H9 (cell line): ENCODE measurements around the gene XYLB. TPM values are rescaled to one million over a fixed set of nuclear protein-coding genes. Genes with fewer than 3 reads are reported as not detected.

ENCODE experiments used
- DNase-seq: peaks from one replicate; pipeline ENCODE4 v3.0.0-alpha.2; 2017
- H2AFZ ChIP-seq: one replicate; pipeline ENCODE4 v1.6.1; 2013; ENCODE audit warnings: mild to moderate bottlenecking, low read length, control low read depth, moderate library complexity
- H2AK5ac ChIP-seq: 2 replicates; pipeline ENCODE4 v1.6.1; 2013; ENCODE audit warnings: low read length, control low read depth, mixed read lengths; ENCODE audit not compliant: insufficient read length
- H2BK120ac ChIP-seq: one replicate; pipeline ENCODE4 v1.6.1; 2013; ENCODE audit warnings: low read depth, mild to moderate bottlenecking, low read length, control low read depth, inconsistent platforms; ENCODE audit not compliant: poor library complexity, severe bottlenecking
- H2BK12ac ChIP-seq: 2 replicates; pipeline ENCODE4 v1.6.1; 2013; ENCODE audit warnings: low read length, control low read depth, mixed read lengths, low read depth; ENCODE audit not compliant: insufficient read length
- H2BK15ac ChIP-seq: 2 replicates; pipeline ENCODE4 v1.6.1; 2013; ENCODE audit warnings: low read depth, low read length, control low read depth
- H2BK20ac ChIP-seq: one replicate; pipeline ENCODE4 v1.6.1; 2013; ENCODE audit warnings: low read depth, mild to moderate bottlenecking, low read length, control low read depth, inconsistent platforms; ENCODE audit not compliant: poor library complexity, severe bottlenecking
- H2BK5ac ChIP-seq: 2 replicates; pipeline ENCODE4 v1.6.1; 2013; ENCODE audit warnings: low read length, control low read depth, mixed read lengths; ENCODE audit not compliant: insufficient read length
- H3K14ac ChIP-seq: 2 replicates; pipeline ENCODE4 v1.6.1; 2013; ENCODE audit warnings: low read length, control low read depth; ENCODE audit not compliant: insufficient read depth
- H3K18ac ChIP-seq: 2 replicates; pipeline ENCODE4 v1.6.1; 2013; ENCODE audit warnings: low read depth, mild to moderate bottlenecking, mixed read lengths, low read length, control low read depth; ENCODE audit not compliant: insufficient read length
- H3K23ac ChIP-seq: 2 replicates; pipeline ENCODE4 v1.6.1; 2013; ENCODE audit warnings: low read length, control low read depth, mixed read lengths, low read depth; ENCODE audit not compliant: insufficient read length
- H3K23me2 ChIP-seq: 2 replicates; pipeline ENCODE4 v1.6.1; 2013; ENCODE audit warnings: low read depth, mild to moderate bottlenecking, mixed read lengths, low read length, control low read depth; ENCODE audit not compliant: insufficient read length, poor library complexity, severe bottlenecking
- H3K27ac ChIP-seq: 2 replicates; pipeline ENCODE4 v1.5.1; 2013; ENCODE audit warnings: low read length, control low read depth, mixed read lengths, low read depth; ENCODE audit not compliant: insufficient read length
- H3K27me3 ChIP-seq: 2 replicates; pipeline ENCODE4 v1.6.1; 2013; ENCODE audit warnings: low read length, control low read depth, inconsistent platforms; ENCODE audit not compliant: insufficient read depth
- H3K4ac ChIP-seq: 2 replicates; pipeline ENCODE4 v1.6.1; 2013; ENCODE audit warnings: low read depth, mild to moderate bottlenecking, control low read depth, inconsistent platforms, low read length, moderate library complexity
- H3K4me1 ChIP-seq: 2 replicates; pipeline ENCODE4 v1.6.1; 2013; ENCODE audit warnings: low read length, control low read depth, inconsistent platforms; ENCODE audit not compliant: insufficient read depth
- H3K4me2 ChIP-seq: 2 replicates; pipeline ENCODE4 v1.6.1; 2013; ENCODE audit warnings: low read length, control low read depth, mixed read lengths; ENCODE audit not compliant: insufficient read length, insufficient read depth
- H3K56ac ChIP-seq: 2 replicates; pipeline ENCODE4 v1.6.1; 2013; ENCODE audit warnings: low read depth, mild to moderate bottlenecking, mixed read lengths, low read length, control low read depth; ENCODE audit not compliant: insufficient read length
- H3K79me1 ChIP-seq: 2 replicates; pipeline ENCODE4 v1.6.1; 2013; ENCODE audit warnings: low read depth, mild to moderate bottlenecking, moderate library complexity, low read length, control low read depth, inconsistent platforms; ENCODE audit not compliant: insufficient read depth, poor library complexity, severe bottlenecking
- H3K79me2 ChIP-seq: 2 replicates; pipeline ENCODE4 v1.6.1; 2013; ENCODE audit warnings: low read length, control low read depth, inconsistent platforms; ENCODE audit not compliant: insufficient read depth
- H3K9ac ChIP-seq: 2 replicates; pipeline ENCODE4 v1.6.1; 2013; ENCODE audit warnings: low read length, control low read depth, mixed read lengths; ENCODE audit not compliant: insufficient read length; ENCODE audit errors: extremely low read depth
- H3K9me3 ChIP-seq: one replicate; pipeline ENCODE4 v1.6.1; 2013; ENCODE audit warnings: low read depth, low read length, inconsistent platforms; ENCODE audit not compliant: control insufficient read depth
- H3T11ph ChIP-seq: one replicate; pipeline ENCODE4 v1.6.1; 2013; ENCODE audit warnings: mild to moderate bottlenecking, low read length, control low read depth, inconsistent platforms
- H4K20me1 ChIP-seq: one replicate; pipeline ENCODE4 v1.6.1; 2013; ENCODE audit not compliant: control insufficient read depth, insufficient read length, insufficient read depth
- H4K5ac ChIP-seq: 2 replicates; pipeline ENCODE4 v1.6.1; 2013; ENCODE audit warnings: low read depth, mild to moderate bottlenecking, mixed read lengths, low read length, control low read depth; ENCODE audit not compliant: insufficient read length
- H4K8ac ChIP-seq: replicated peaks from 2 replicates; pipeline ENCODE4 v1.6.1; 2013; ENCODE audit warnings: low read length, control low read depth, mixed read lengths, low read depth; ENCODE audit not compliant: insufficient read length
- H4K91ac ChIP-seq: 2 replicates; pipeline ENCODE4 v1.6.1; 2013; ENCODE audit warnings: low read depth, mild to moderate bottlenecking, moderate library complexity, mixed read lengths, low read length, control low read depth; ENCODE audit not compliant: insufficient read length
- H3K27ac Mint-ChIP-seq, 3 experiments: 2 replicates in 2 of 3; 3 replicates in 1 of 3; pipeline ENCODE4 v1.8.0; 2020 to 2021; ENCODE audit warnings: mixed read lengths in 3 of 3, mild to moderate bottlenecking in 1 of 3, moderate library complexity in 1 of 3
- H3K27me3 Mint-ChIP-seq: 2 replicates; pipeline ENCODE4 v1.8.0; 2021; ENCODE audit warnings: low read depth, mild to moderate bottlenecking, moderate library complexity, mixed read lengths
- H3K36me3 Mint-ChIP-seq, 3 experiments: 2 replicates in 2 of 3; 3 replicates in 1 of 3; pipeline ENCODE4 v1.8.0; 2020 to 2021; ENCODE audit warnings: low read depth in 3 of 3, mixed read lengths in 3 of 3; ENCODE audit not compliant: insufficient read depth in 1 of 3
- H3K4me1 Mint-ChIP-seq, 2 experiments: 2 replicates each; pipeline ENCODE4 v1.8.0; 2020; ENCODE audit warnings: mixed read lengths in 2 of 2
- H3K4me3 Mint-ChIP-seq, 2 experiments: 2 replicates in 1 of 2; 3 replicates in 1 of 2; pipeline ENCODE4 v1.8.0; 2020 to 2021; ENCODE audit warnings: mild to moderate bottlenecking in 2 of 2, mixed read lengths in 2 of 2, moderate library complexity in 1 of 2
- H3K9me3 Mint-ChIP-seq, 2 experiments: 2 replicates in 1 of 2; 3 replicates in 1 of 2; pipeline ENCODE4 v1.8.0; 2020; ENCODE audit warnings: mild to moderate bottlenecking in 2 of 2, mixed read lengths in 2 of 2, moderate library complexity in 1 of 2
- WGBS: extraction: QIAGEN DNeasy Blood & Tissue Kit; methylation state at CpG from one replicate; pipeline ENCODE4 v1.1.7; 2013; ENCODE audit warnings: missing lambda C conversion rate, low lambda C conversion rate, mixed read lengths; ENCODE audit not compliant: insufficient read length; ENCODE audit errors: extremely low coverage; 5-methylcytosine and 5-hydroxymethylcytosine counted together
- total RNA-seq: library from RNA; stranded (reverse); gene quantifications from 2 replicates; pipeline ENCODE4 v1.2.1, GENCODE V29; 2021
- TF ChIP-seq, protein P1 (sequence below): fragments of 200-600 bp; sonication (generic); conservative IDR thresholded peaks from 3 replicates; pipeline ENCODE4 v1.8.0; 2021; ENCODE audit warnings: antibody characterized with exemption, mild to moderate bottlenecking

XYLB gene
- total RNA-seq, 1 experiment from 2014 or later, result 2.6 TPM

DNA sequence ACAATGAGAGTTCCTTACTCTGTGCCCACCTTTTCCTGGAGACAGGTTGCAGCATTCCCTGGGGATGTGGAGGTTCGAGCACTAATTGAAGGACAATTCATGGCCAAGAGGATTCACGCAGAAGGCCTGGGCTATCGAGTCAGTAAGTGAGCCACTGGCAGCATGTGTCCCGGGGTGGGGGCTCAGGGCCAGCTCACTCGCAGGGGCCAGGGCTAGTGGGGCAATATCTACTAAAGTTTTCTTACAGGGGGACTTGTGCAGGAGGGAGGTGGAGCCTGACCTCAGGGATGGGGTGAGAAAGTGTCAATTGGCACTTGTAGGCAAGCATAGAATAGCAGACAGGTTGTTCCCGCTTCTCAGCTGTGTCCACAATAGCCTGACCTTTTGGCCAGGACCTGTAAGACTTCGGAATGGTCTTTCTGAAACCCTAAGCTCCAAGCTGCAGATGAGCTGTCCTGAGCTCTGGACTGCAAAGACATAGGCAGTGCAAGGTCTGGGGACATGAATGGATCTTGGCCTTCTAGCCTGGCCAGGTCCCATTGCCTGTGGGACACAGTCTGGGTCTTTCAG, 32.7 kb downstream of the XYLB start:
- no peak overlapping the region for H3K18ac ChIP-seq
- H3K9me3 ChIP-seq, result no peaks in the 10 kb centered on the region
- no peak overlapping the region for H3K56ac ChIP-seq
- Mint-ChIP-seq H3K9me3 (peaks cover 0 to 12% of the 10 kb centered on the region in 2 experiments; a peak in 4 of 5 replicates), H3K4me1 (peaks cover 13 to 17% of the 10 kb centered on the region in 2 experiments), H3K4me3 (no peak overlapping the region), H3K27me3 (no peaks in the 10 kb centered on the region; the same call in none of the 2 replicates), H3K36me3 (peaks cover 39 to 58% (median 50%) of the 10 kb centered on the region in 3 experiments), H3K27ac (no peak overlapping the region)
- no peak overlapping the region for H2AK5ac ChIP-seq
- H3K4me1 ChIP-seq, result no peaks in the 10 kb centered on the region
- no peak overlapping the region for H2BK12ac ChIP-seq
- no peak overlapping the region for H2AFZ ChIP-seq
- H3K4ac ChIP-seq, result no peak overlapping the region
- no peaks in the 10 kb centered on the region for H3K79me2 ChIP-seq
- no peaks in the 10 kb centered on the region for H3K23me2 ChIP-seq
- no peaks in the 10 kb centered on the region for H3K79me1 ChIP-seq
- H2BK5ac ChIP-seq, result no peak overlapping the region
- H2BK20ac ChIP-seq, result no peak overlapping the region
- no peak for DNase-seq
- H2BK15ac ChIP-seq, result no peak overlapping the region
- H3T11ph ChIP-seq, result no peak overlapping the region
- H4K5ac ChIP-seq, result no peak overlapping the region
- TF ChIP-seq, protein P1, sequence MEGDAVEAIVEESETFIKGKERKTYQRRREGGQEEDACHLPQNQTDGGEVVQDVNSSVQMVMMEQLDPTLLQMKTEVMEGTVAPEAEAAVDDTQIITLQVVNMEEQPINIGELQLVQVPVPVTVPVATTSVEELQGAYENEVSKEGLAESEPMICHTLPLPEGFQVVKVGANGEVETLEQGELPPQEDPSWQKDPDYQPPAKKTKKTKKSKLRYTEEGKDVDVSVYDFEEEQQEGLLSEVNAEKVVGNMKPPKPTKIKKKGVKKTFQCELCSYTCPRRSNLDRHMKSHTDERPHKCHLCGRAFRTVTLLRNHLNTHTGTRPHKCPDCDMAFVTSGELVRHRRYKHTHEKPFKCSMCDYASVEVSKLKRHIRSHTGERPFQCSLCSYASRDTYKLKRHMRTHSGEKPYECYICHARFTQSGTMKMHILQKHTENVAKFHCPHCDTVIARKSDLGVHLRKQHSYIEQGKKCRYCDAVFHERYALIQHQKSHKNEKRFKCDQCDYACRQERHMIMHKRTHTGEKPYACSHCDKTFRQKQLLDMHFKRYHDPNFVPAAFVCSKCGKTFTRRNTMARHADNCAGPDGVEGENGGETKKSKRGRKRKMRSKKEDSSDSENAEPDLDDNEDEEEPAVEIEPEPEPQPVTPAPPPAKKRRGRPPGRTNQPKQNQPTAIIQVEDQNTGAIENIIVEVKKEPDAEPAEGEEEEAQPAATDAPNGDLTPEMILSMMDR, result no peak
- no peak overlapping the region for H2BK120ac ChIP-seq
- H3K14ac ChIP-seq, result no peak overlapping the region
- no peaks in the 10 kb centered on the region for H3K27me3 ChIP-seq
- H3K9ac ChIP-seq, result no peak overlapping the region
- no peak overlapping the region for H4K8ac ChIP-seq
- no CpG with 5 or more reads among the region's 7 CpGs for WGBS
- no peak overlapping the region for H4K91ac ChIP-seq
- no peaks in the 10 kb centered on the region for H4K20me1 ChIP-seq
- no peak overlapping the region for H3K27ac ChIP-seq
- no peak overlapping the region for H3K23ac ChIP-seq
- no peak overlapping the region for H3K4me2 ChIP-seq
